IPS-11a (cell line): ENCODE measurements around the gene EML1.

Experiments used
- H3K4me3 ChIP-seq: one replicate; pipeline ENCODE4 v1.5.1; 2013; ENCODE audit warnings: low read depth, low read length, control low read depth

EML1 gene

GRCh38 chr14:99982537-99983250, 189.5 kb downstream of the EML1 start:
- no peak overlapping the region for H3K4me3 ChIP-seq

GRCh38 chr14:99983251-99984015, 190.2 kb downstream of the EML1 start:
- H3K4me3 ChIP-seq, result no peak overlapping the region

- no peak overlapping the region for H3K4me3 ChIP-seq
These were observed 190.8 kb downstream of the EML1 start for GRCh38 chr14:99984036-99984435.

GRCh38 chr14:99986396-99986795, 193.2 kb downstream of the EML1 start:
- H3K4me3 ChIP-seq, result no peak overlapping the region

GRCh38 chr14:99989032-99989431, 195.8 kb downstream of the EML1 start:
- H3K4me3 ChIP-seq, result no peak overlapping the region

- H3K4me3 ChIP-seq, result no peak overlapping the region
These were observed 197.3 kb downstream of the EML1 start for GRCh38 chr14:99990268-99991170.

- H3K4me3 ChIP-seq, result no peak overlapping the region
These were observed 198.1 kb downstream of the EML1 start for GRCh38 chr14:99991331-99991730.
